ENCODE data around the gene MTMR11.

Gene MTMR11

GRCh38 chr1:149917571-149918144, 19.0 kb downstream of the MTMR11 start, which contains the start of gene SV2A:
TSS of gene SV2A (minus strand) at chr1:149917844. CDS start at chr1:149913840, 4,004 bp downstream.
- Histone ChIP-seq H3K9ac (ENCODE audit: insufficient read length) (peak within 1 kb of the TSS; percentile 70), H3K9me3 (ENCODE audit: low read depth, low read length) (no peaks in the 10 kb centered on the region), H3K27ac (no peak within 1 kb of the TSS), H3K36me3 (ENCODE audit: insufficient read depth, low read length) (peaks cover 3% of the 10 kb centered on the region), H3K4me3 (peak within 1 kb of the TSS; percentile 83)
- TF ChIP-seq EZH2 (IDR thresholded peaks at IDR 0.05) (no peak), POLR2AphosphoS5 (IDR thresholded peaks at IDR 0.05; ENCODE audit: borderline replicate concordance, low read depth, low read length) (no peak), FOXP2 (optimal IDR thresholded peaks at IDR 0.05; ENCODE audit: control extremely low read depth, extremely low read length, insufficient read depth) (no peak)
- DNase-seq (ENCODE audit: low read depth, low spot score): no peak

GRCh38 chr1:149916898-149917252, 19.8 kb downstream of the MTMR11 start:
- H3K4me3 ChIP-seq: peak overlapping the region; percentile 83
- TF ChIP-seq EZH2 (IDR thresholded peaks at IDR 0.05) (no peak), FOXP2 (optimal IDR thresholded peaks at IDR 0.05; ENCODE audit: control extremely low read depth, extremely low read length, insufficient read depth) (no peak), POLR2AphosphoS5 (IDR thresholded peaks at IDR 0.05; ENCODE audit: borderline replicate concordance, low read depth, low read length) (no peak)
- no peak overlapping the region for H3K9ac ChIP-seq (ENCODE audit: insufficient read length)

GRCh38 chr1:149916193-149916897, 20.3 kb downstream of the MTMR11 start:
- peak overlapping the region; percentile 30 for H3K9ac ChIP-seq (ENCODE audit: insufficient read length)
- H3K27ac ChIP-seq: no peak overlapping the region
- TF ChIP-seq FOXP2 (optimal IDR thresholded peaks at IDR 0.05; ENCODE audit: control extremely low read depth, extremely low read length, insufficient read depth) (no peak), EZH2 (IDR thresholded peaks at IDR 0.05) (no peak), POLR2AphosphoS5 (IDR thresholded peaks at IDR 0.05; ENCODE audit: borderline replicate concordance, low read depth, low read length) (no peak)

More at GRCh38 chr1:149916898-149917252, 19.8 kb downstream of the MTMR11 start:
- no peaks in the 10 kb centered on the region for H3K9me3 ChIP-seq (ENCODE audit: low read depth, low read length)
- no peak overlapping the region for H3K27ac ChIP-seq
- no peak for DNase-seq (ENCODE audit: low read depth, low spot score)
- no peaks in the 10 kb centered on the region; the same call in 1 of the 2 replicates for H3K36me3 ChIP-seq (ENCODE audit: insufficient read depth, low read length)

GRCh38 chr1:149915429-149916192, 21.1 kb downstream of the MTMR11 start:
- no peak overlapping the region for H3K4me3 ChIP-seq
- no peak for TF ChIP-seq POLR2AphosphoS5 (IDR thresholded peaks at IDR 0.05; ENCODE audit: borderline replicate concordance, low read depth, low read length)
- TF ChIP-seq FOXP2 (optimal IDR thresholded peaks at IDR 0.05; ENCODE audit: control extremely low read depth, extremely low read length, insufficient read depth): no peak
- TF ChIP-seq EZH2 (IDR thresholded peaks at IDR 0.05): no peak
- DNase-seq (ENCODE audit: low read depth, low spot score): no peak
- H3K36me3 ChIP-seq (ENCODE audit: insufficient read depth, low read length): no peaks in the 10 kb centered on the region
- no peaks in the 10 kb centered on the region for H3K9me3 ChIP-seq (ENCODE audit: low read depth, low read length)
- H3K9ac ChIP-seq (ENCODE audit: insufficient read length): no peak overlapping the region
- H3K27ac ChIP-seq: no peak overlapping the region

More at GRCh38 chr1:149916193-149916897, 20.3 kb downstream of the MTMR11 start:
- H3K4me3 ChIP-seq: peak overlapping the region; percentile 83
- H3K36me3 ChIP-seq (ENCODE audit: insufficient read depth, low read length): no peaks in the 10 kb centered on the region
- no peaks in the 10 kb centered on the region for H3K9me3 ChIP-seq (ENCODE audit: low read depth, low read length)
- DNase-seq (ENCODE audit: low read depth, low spot score): no peak

- no peaks in the 10 kb centered on the region for H3K36me3 ChIP-seq (ENCODE audit: insufficient read depth, low read length)
- H3K9me3 ChIP-seq (ENCODE audit: low read depth, low read length): no peaks in the 10 kb centered on the region
- no peak overlapping the region for H3K9ac ChIP-seq (ENCODE audit: insufficient read length)
- no peak overlapping the region for H3K4me3 ChIP-seq
- no peak overlapping the region for H3K27ac ChIP-seq
- DNase-seq (ENCODE audit: low read depth, low spot score): no peak
- TF ChIP-seq FOXP2 (optimal IDR thresholded peaks at IDR 0.05; ENCODE audit: control extremely low read depth, extremely low read length, insufficient read depth) (no peak), EZH2 (IDR thresholded peaks at IDR 0.05) (no peak), POLR2AphosphoS5 (IDR thresholded peaks at IDR 0.05; ENCODE audit: borderline replicate concordance, low read depth, low read length) (no peak)
Observed at GRCh38 chr1:149914545-149914944, 22.1 kb downstream of the MTMR11 start.

GRCh38 chr1:149906570-149907075, 30.1 kb downstream of the MTMR11 start:
- Histone ChIP-seq H3K27ac (no peak overlapping the region), H3K9me3 (ENCODE audit: low read depth, low read length) (no peaks in the 10 kb centered on the region), H3K4me3 (no peak overlapping the region), H3K9ac (ENCODE audit: insufficient read length) (no peak overlapping the region), H3K36me3 (ENCODE audit: insufficient read depth, low read length) (peaks cover 4% of the 10 kb centered on the region; the same call in 1 of the 2 replicates)
- no peak for TF ChIP-seq POLR2AphosphoS5 (IDR thresholded peaks at IDR 0.05; ENCODE audit: borderline replicate concordance, low read depth, low read length)
- no peak for TF ChIP-seq FOXP2 (optimal IDR thresholded peaks at IDR 0.05; ENCODE audit: control extremely low read depth, extremely low read length, insufficient read depth)
- TF ChIP-seq EZH2 (IDR thresholded peaks at IDR 0.05): no peak
- DNase-seq (ENCODE audit: low read depth, low spot score): no peak

- Histone ChIP-seq H3K4me3 (no peak overlapping the region), H3K9ac (ENCODE audit: insufficient read length) (no peak overlapping the region), H3K27ac (no peak overlapping the region), H3K36me3 (ENCODE audit: insufficient read depth, low read length) (peaks cover 4% of the 10 kb centered on the region; the same call in 1 of the 2 replicates), H3K9me3 (ENCODE audit: low read depth, low read length) (no peaks in the 10 kb centered on the region)
- DNase-seq (ENCODE audit: low read depth, low spot score): no peak
- TF ChIP-seq EZH2 (IDR thresholded peaks at IDR 0.05): no peak
- no peak for TF ChIP-seq POLR2AphosphoS5 (IDR thresholded peaks at IDR 0.05; ENCODE audit: borderline replicate concordance, low read depth, low read length)
- TF ChIP-seq FOXP2 (optimal IDR thresholded peaks at IDR 0.05; ENCODE audit: control extremely low read depth, extremely low read length, insufficient read depth): no peak
Observed at GRCh38 chr1:149903836-149904491, 32.7 kb downstream of the MTMR11 start.

All from SK-N-MC (cell line).